Measurements from ENCODE around the gene DIRAS1. TPM values are rescaled to one million over a fixed set of nuclear protein-coding genes. Genes with fewer than 3 reads are reported as not detected.

Gene DIRAS1, protein sequence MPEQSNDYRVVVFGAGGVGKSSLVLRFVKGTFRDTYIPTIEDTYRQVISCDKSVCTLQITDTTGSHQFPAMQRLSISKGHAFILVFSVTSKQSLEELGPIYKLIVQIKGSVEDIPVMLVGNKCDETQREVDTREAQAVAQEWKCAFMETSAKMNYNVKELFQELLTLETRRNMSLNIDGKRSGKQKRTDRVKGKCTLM
- polyA plus RNA-seq, result 0.64 TPM

- Mint-ChIP-seq H3K27ac (peak within 1 kb of the TSS; percentile 70 to 76 (median 71)), H3K27me3 (peaks cover 9% of the 10 kb centered on the region), H3K36me3 (no peaks in the 10 kb centered on the region), H3K4me1 (peaks cover 6 to 14% (median 13%) of the 10 kb centered on the region in 3 donors), H3K9me3 (peaks cover 0 to under 1% (median 0%) of the 10 kb centered on the region in 3 donors), H3K4me3 (peak within 1 kb of the TSS; percentile 76 to 91 (median 80))
Observed at GRCh38 chr19:2720777-2721569, at the start of gene DIRAS1. Gene DIRAS1, minus strand, starts transcription at chr19:2721372. Its CDS starts 3,566 bp downstream, at chr19:2717806.

DNA sequence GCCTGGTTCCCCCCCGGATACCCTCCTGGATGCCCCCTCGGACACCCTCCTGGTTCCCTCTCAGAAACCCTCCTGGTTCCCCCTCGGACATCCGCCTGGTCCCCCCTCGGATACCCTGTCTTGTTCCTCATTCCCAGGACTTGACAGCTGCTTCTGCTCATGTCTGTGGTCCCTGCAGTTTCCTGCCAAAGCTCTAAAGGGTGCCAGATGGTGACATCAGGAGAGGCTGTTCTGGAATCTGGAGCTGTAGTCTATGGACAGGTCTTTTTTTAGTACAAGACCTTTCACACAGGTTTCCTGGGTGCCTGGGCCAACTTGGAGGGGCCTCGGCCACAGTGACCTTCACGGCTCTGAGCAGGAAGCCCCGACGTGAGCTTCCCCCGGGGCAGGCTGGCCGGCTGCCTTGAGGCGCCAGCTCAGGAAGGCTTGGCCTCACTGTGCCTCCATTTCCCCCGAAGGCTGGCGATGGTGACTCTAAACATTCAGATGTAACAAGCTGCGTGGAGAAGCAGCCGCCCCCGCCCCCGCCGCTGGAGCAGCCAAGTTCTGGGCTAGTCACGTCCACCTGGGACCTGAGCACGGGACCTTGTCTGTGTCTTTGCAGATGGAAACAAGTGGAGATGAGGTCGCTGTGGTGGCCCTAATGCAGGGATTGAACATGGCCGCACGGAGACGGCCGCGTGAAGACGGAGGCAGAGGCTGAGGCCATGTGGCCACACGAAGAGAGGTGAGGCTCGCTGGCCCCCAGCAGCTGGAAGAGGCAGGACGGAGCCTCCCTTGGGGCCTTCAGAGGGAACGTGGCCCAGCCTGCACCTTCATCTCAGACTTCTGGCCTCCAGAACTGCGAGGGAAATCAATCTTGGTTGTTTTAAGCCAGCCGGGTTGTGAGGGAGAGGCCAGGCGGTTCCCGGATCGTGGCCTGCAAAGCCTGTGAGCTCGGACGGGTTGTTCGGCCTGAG is 49.2 kb upstream of the DIRAS1 start:
- Mint-ChIP-seq H3K4me1 (peaks cover 3 to 13% (median 7%) of the 10 kb centered on the region in 3 donors), H3K4me3 (no peak overlapping the region), H3K9me3 (no peaks in the 10 kb centered on the region), H3K36me3 (peaks cover 2% of the 10 kb centered on the region), H3K27me3 (no peaks in the 10 kb centered on the region), H3K27ac (no peak overlapping the region)

DNA sequence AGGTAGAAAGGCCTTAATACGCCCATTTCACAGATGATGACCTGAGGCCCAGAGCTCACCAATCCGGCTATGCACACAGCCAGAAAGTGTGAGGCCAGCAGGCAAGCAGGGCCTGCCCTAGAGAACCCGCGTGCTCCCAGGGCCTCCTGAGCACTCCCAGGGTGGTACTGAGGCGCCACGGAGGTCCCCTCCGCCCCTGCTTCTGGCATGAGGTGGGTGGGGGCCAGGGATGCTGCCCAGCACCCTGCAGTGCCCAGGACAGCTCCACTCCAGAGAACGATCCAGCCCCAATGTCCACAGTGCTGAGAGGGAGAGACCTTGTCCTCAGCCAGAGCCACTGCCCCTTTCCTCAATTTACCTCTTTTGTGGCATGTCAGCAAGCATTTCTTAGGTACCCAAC is 48.0 kb upstream of the DIRAS1 start:
- H3K4me1 Mint-ChIP-seq, result peaks cover 0 to 5% (median 2%) of the 10 kb centered on the region in 3 donors
- no peaks in the 10 kb centered on the region for H3K27me3 Mint-ChIP-seq
- no peaks in the 10 kb centered on the region for H3K9me3 Mint-ChIP-seq
- H3K36me3 Mint-ChIP-seq, result peaks cover 2% of the 10 kb centered on the region
- no peak overlapping the region for H3K4me3 Mint-ChIP-seq
- H3K27ac Mint-ChIP-seq, result no peak overlapping the region

DNA sequence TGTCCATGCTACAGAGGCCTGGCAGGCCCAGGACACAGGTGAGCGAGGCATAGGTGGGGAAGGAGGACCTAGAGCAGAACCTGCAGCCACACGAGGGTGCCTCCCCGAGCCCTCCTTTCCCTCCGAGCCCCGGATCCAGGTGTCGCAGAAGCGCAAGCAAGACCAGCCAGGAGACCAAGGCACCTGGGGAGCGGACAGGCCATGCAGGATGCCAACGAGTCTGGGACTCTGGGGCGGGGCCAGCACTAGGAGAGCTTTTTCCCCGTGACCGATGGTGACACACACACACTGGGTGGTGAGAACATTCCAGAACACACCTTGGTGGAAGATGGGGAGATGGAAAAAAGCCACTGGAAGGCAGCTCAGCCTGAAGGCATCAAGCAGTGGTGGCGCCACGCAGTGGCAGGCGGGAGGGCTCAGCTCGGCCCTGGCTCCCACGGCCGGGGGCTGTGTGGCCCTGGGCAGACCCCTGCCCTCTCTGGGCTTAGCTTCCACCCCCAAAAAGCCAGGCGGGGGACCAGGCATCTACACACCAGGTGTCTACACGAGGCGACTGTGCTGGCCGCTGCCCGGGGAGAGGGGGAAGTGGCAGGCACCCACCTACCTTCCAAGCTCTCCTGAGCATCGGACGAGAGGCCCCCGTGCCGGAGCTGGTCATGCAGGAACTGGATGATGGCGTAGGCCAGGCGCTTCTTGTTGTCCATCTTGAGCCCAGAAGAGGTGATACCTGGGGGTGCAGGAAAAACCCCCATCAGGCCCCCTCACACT is 47.4 kb upstream of the DIRAS1 start:
- H3K36me3 Mint-ChIP-seq, result peaks cover 2% of the 10 kb centered on the region
- H3K4me3 Mint-ChIP-seq, result no peak overlapping the region
- no peak overlapping the region for H3K27ac Mint-ChIP-seq
- H3K4me1 Mint-ChIP-seq, result peaks cover 0 to 3% (median 2%) of the 10 kb centered on the region in 3 donors
- H3K9me3 Mint-ChIP-seq, result no peaks in the 10 kb centered on the region
- H3K27me3 Mint-ChIP-seq, result no peaks in the 10 kb centered on the region

GRCh38 chr19:2767688-2768087 is 46.5 kb upstream of the DIRAS1 start:
- no peak overlapping the region for H3K4me3 Mint-ChIP-seq
- no peaks in the 10 kb centered on the region for H3K27me3 Mint-ChIP-seq
- no peak overlapping the region for H3K27ac Mint-ChIP-seq
- no peaks in the 10 kb centered on the region for H3K9me3 Mint-ChIP-seq
- peaks cover 0 to 3% (median 2%) of the 10 kb centered on the region in 3 donors for H3K4me1 Mint-ChIP-seq
- peaks cover 2% of the 10 kb centered on the region for H3K36me3 Mint-ChIP-seq

DNA sequence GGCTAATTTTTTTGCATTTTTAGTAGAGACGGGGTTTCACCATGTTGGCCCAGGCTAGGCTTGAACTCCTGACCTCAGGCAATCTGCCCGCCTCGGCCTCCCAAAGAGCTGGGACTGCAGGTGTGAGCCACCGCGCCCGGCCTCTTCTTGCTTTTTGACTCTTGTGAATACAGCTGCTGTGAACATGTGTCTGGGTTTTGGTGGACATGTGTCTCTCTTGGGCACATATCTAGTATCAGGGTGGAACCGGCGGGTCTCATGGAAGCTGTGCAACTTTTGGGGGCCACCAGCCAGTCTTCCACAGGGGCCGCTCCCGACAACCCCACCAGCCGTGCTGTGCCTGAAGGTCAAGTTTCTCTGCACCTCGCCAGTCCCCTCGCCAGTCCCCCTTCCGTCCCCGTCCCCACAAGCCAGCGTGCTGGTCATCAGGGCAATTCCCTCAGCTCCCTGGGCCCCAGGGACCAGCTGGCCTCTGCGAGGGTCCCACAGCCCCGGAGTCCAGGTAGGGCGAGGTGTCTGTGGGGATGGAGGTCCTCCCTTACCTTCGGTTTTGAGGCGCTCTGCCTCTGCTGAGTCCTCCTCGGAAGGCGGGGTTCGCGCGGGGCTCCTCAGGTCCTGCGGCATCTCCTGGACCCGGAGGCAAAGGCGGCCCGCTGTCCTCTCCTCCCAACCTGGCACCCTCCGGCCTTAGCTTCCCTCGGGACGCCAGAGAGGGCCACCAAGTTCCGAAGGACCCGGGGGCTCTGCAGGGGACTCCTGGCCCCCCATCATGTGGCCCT is 45.6 kb upstream of the DIRAS1 start:
- Mint-ChIP-seq H3K9me3 (no peaks in the 10 kb centered on the region), H3K27ac (peak overlapping the region in 1 of 3 donors; percentile 31), H3K4me3 (no peak overlapping the region), H3K36me3 (no peaks in the 10 kb centered on the region), H3K4me1 (peaks cover 0 to 2% (median 0%) of the 10 kb centered on the region in 3 donors), H3K27me3 (no peaks in the 10 kb centered on the region)

GRCh38 chr19:2765376-2765775 is 44.2 kb upstream of the DIRAS1 start:
- no peaks in the 10 kb centered on the region for H3K36me3 Mint-ChIP-seq
- H3K4me1 Mint-ChIP-seq, result peaks cover 0 to 2% (median 0%) of the 10 kb centered on the region in 3 donors
- H3K9me3 Mint-ChIP-seq, result no peaks in the 10 kb centered on the region
- H3K27me3 Mint-ChIP-seq, result no peaks in the 10 kb centered on the region
- no peak overlapping the region for H3K4me3 Mint-ChIP-seq
- no peak overlapping the region for H3K27ac Mint-ChIP-seq

GRCh38 chr19:2764945-2765344 is 43.8 kb upstream of the DIRAS1 start:
- Mint-ChIP-seq H3K27ac (no peak overlapping the region), H3K4me1 (peaks cover 0 to 2% (median 0%) of the 10 kb centered on the region in 3 donors), H3K27me3 (no peaks in the 10 kb centered on the region), H3K9me3 (no peaks in the 10 kb centered on the region), H3K4me3 (no peak overlapping the region), H3K36me3 (no peaks in the 10 kb centered on the region)

- no peak overlapping the region for H3K27ac Mint-ChIP-seq
- peaks cover 2% of the 10 kb centered on the region for H3K36me3 Mint-ChIP-seq
Observed at GRCh38 chr19:2763687-2764086, 42.5 kb upstream of the DIRAS1 start.

GRCh38 chr19:2762783-2763496 is 41.8 kb upstream of the DIRAS1 start:
- H3K27ac Mint-ChIP-seq, result no peak overlapping the region
- peaks cover 0 to 3% (median 0%) of the 10 kb centered on the region in 3 donors for H3K4me1 Mint-ChIP-seq
- H3K9me3 Mint-ChIP-seq, result no peaks in the 10 kb centered on the region
- H3K36me3 Mint-ChIP-seq, result peaks cover 3% of the 10 kb centered on the region
- H3K27me3 Mint-ChIP-seq, result no peaks in the 10 kb centered on the region
- no peak overlapping the region for H3K4me3 Mint-ChIP-seq

More at GRCh38 chr19:2763687-2764086, 42.5 kb upstream of the DIRAS1 start:
- Mint-ChIP-seq H3K4me3 (no peak overlapping the region), H3K27me3 (no peaks in the 10 kb centered on the region), H3K4me1 (peaks cover 0 to 3% (median 2%) of the 10 kb centered on the region in 3 donors), H3K9me3 (no peaks in the 10 kb centered on the region)

DNA sequence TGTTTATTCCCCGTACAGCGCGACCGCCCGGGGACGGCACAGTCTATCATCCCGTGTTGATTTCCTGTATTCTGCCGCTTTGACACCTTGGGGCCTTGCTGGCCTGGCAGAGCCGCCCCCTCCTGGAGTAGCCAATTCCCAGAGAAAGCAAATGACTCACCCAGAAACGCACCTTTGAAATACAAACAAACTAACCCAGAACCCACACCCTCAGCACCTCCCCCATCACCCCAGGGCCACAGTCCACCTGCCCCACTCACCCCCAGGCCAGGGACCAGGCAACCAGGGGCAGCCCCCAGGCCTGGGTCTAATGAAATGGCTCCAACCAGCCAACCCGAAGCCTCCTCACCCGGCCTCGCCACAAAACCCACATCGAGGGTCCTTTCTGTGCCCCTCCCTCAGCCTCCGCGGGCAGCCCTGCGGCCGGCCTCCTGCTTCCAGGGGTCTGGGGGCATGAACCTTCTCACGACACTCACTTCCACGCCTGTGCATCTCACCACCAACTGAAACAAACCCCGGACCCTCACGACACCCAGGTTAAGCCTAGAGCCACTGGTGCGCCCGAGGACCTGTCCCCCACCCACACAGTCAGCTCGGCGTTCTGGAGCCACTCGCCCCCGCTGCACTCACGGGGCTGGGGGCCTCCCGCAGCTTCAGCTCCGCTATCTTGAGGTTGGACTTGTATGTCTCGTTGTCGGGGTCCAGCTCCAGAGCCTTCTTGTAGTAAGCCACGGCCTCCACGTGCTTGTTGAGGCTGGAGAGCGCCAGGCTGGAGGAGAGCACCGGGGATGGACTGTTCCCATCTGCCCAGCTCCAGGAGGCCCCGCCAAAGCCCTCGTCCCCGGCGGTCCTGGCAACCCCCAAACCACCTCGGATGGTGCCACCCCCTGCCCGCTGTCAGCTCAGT is 41.0 kb upstream of the DIRAS1 start:
- peaks cover 3% of the 10 kb centered on the region for H3K36me3 Mint-ChIP-seq
- H3K27ac Mint-ChIP-seq, result no peak overlapping the region

DNA sequence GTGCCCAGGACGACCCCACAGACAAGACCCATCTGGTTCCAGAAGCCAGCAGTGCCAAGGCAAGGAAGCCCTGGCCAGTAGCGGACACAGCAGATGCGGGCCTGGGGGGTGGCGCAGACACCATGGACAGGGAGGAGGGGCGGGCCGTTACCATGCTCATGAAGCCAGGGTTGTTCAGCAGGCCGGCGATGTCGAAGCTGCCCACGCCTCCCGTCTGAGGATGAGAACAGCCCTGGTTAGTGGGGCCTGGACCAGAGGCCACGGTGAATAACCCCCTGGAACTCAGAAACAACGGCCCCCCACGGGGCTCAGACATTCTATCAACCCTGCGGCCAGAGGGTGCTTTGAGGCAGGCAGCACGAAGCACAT is 40.1 kb upstream of the DIRAS1 start:
- no peaks in the 10 kb centered on the region for H3K27me3 Mint-ChIP-seq
- no peaks in the 10 kb centered on the region for H3K9me3 Mint-ChIP-seq
- H3K36me3 Mint-ChIP-seq, result peaks cover 3% of the 10 kb centered on the region
- no peak overlapping the region for H3K27ac Mint-ChIP-seq
- peaks cover 0 to 3% (median 0%) of the 10 kb centered on the region in 3 donors for H3K4me1 Mint-ChIP-seq
- H3K4me3 Mint-ChIP-seq, result no peak overlapping the region

More for the DNA sequence above, 41.0 kb upstream of the DIRAS1 start:
- Mint-ChIP-seq H3K4me1 (peaks cover 0 to 3% (median 0%) of the 10 kb centered on the region in 3 donors), H3K4me3 (no peak overlapping the region), H3K9me3 (no peaks in the 10 kb centered on the region), H3K27me3 (no peaks in the 10 kb centered on the region)
